Upper lobe of left lung (tissue), 4 donors: ENCODE results near the gene MASTL.

Source experiments
- CTCF ChIP-seq, 6 experiments: fragments of 450-650 bp in 4 of 6; fragments of 200-600 bp in 2 of 6; sonication (generic) in 2 of 6; IDR thresholded peaks; one replicate each; pipeline ENCODE4 v1.5.1; 2016 to 2019; ENCODE audit warnings: antibody characterized with exemption in 6 of 6
- POLR2AphosphoS5 ChIP-seq, 2 donors: sonication (generic); formaldehyde crosslinking; IDR thresholded peaks; one replicate each; pipeline ENCODE4 v1.5.1; 2017; ENCODE audit warnings: antibody characterized with exemption in 2 of 2

- TF ChIP-seq CTCF (IDR thresholded peaks at IDR 0.05) (no peak), POLR2AphosphoS5 (IDR thresholded peaks at IDR 0.05) (no peak)
Observed at GRCh38 chr10:27190508-27190907, 35.4 kb downstream of the MASTL start.
